ENCODE results near the gene UBE2J2. TPM values are rescaled to one million over a fixed set of nuclear protein-coding genes. Genes with fewer than 3 reads are reported as not detected.

Gene UBE2J2
- total and polyA plus RNA-seq, 2 of the 8 experiments (the other 6 are each of a cell fraction or from before 2014, with no cell fraction given) = 33.6 to 67.9 TPM

- TF ChIP-seq MAX (IDR thresholded peaks at IDR 0.05) (no peak), NANOG (IDR thresholded peaks at IDR 0.05; ENCODE audit: insufficient read depth, low read depth, low read length, poor library complexity, severe bottlenecking) (no peak), CBX8 (IDR thresholded peaks at IDR 0.05; ENCODE audit: borderline replicate concordance, low read depth, low read length) (no peak), MAFK (IDR thresholded peaks at IDR 0.05; ENCODE audit: low read depth, low read length) (no peak), SIN3A (conservative IDR thresholded peaks at IDR 0.05 in 1 of 2, IDR thresholded peaks at IDR 0.05 in 1 of 2; ENCODE audit: low read depth in 1 of 2, low read length in 2 of 2) (no peak), SUZ12 (IDR thresholded peaks at IDR 0.05; ENCODE audit: low read length) (no peak), EZH2 (IDR thresholded peaks at IDR 0.05; ENCODE audit: low read depth, low read length, severe bottlenecking) (no peak), KDM4A (IDR thresholded peaks at IDR 0.05; ENCODE audit: low read depth, low read length, severe bottlenecking) (no peak), CTBP2 (IDR thresholded peaks at IDR 0.05; ENCODE audit: borderline replicate concordance, insufficient read depth, insufficient read length, low read length) (no peak), TCF12 (IDR thresholded peaks at IDR 0.05; ENCODE audit: low read depth, low read length) (no peak), POU5F1 (IDR thresholded peaks at IDR 0.05; ENCODE audit: low read depth, low read length) (no peak), POLR2AphosphoS5 (IDR thresholded peaks at IDR 0.05; ENCODE audit: low read depth, low read length) (no peak)
These were observed 56.7 kb downstream of the UBE2J2 start (continued) for GRCh38 chr1:1216770-1217620.

All from H1 (cell line).